Kasumi-1 (cell line): ENCODE measurements around the gene ABI3.
"Not testable (repeated sequence)": the region's sequence is repeated elsewhere in the genome, so short reads cannot be mapped to it uniquely, and the experiment has no call there.

Source experiments
- DNase-seq, 2 experiments: peaks; one replicate each; lab custom pipeline; 2025; lab: John Stamatoyannopoulos, UW

Gene ABI3, protein sequence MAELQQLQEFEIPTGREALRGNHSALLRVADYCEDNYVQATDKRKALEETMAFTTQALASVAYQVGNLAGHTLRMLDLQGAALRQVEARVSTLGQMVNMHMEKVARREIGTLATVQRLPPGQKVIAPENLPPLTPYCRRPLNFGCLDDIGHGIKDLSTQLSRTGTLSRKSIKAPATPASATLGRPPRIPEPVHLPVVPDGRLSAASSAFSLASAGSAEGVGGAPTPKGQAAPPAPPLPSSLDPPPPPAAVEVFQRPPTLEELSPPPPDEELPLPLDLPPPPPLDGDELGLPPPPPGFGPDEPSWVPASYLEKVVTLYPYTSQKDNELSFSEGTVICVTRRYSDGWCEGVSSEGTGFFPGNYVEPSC

DNA sequence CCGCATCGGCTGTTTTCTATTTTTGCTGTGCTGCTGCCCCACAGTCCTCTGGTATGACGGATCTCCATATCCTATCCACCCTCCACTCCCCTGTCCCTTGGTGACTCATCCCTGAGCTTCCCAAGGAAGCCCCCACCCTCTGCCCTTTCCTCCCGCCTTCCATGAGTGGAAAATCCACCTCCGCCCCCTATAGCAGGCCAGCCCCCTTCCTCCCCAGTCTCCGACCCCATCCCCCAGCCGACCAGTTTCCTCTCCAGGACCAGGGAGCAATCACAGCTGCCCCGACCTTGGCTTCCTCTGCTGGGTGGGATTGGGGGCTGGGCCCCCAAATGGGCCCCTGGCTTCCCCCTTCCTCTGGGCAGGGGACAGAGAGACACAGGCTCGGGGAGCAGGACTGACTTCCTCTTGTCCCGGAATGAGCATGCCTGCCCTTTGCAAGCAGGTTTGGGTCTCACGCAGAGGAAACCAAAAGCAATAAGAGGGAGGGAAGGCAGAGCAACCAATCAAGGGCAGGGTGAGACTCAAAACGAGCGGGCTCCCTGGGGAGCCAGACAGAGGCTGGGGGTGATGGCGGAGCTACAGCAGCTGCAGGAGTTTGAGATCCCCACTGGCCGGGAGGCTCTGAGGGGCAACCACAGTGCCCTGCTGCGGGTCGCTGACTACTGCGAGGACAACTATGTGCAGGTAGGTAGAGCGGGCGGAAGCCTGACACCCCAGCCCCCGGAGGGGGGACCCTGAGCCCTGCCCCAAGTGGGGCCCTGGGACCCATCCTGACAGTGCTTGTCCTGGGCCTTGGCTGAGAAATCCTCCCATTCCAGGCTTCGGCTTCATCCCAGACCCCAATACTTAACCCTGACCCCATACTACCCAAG is at the start of gene ABI3, which contains the start of gene GNGT2:
Gene ABI3, plus strand, starts transcription at position 550 of the 872 bp plus-strand sequence. Its CDS starts 18 bp downstream, at position 568.
Gene GNGT2, minus strand, starts transcription at position 417 of the 872 bp plus-strand sequence. CDS start 3,152 bp downstream, outside the sequence.
- peak; percentile 51 to 62 for DNase-seq

DNA sequence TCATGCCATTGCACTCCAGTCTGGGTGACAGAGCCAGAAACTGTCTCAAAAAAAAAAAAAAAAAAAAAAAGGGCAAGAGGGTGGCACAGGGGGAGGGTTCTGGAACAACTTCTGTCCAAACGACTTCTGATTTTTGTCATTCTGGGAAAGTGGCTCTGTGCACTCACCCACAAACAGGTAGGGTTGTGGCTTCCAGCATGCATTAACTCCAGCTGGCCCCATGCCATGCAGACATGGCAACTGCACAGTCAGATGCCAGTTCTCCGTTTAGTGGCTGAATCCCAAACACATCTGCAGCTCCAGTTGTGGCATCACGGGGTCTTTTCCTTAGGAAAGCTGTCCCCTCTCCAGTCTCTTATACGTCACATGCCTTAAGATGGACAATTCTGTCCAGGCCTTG is 47.6 kb upstream of the ABI3 start:
- no peak for DNase-seq

DNA sequence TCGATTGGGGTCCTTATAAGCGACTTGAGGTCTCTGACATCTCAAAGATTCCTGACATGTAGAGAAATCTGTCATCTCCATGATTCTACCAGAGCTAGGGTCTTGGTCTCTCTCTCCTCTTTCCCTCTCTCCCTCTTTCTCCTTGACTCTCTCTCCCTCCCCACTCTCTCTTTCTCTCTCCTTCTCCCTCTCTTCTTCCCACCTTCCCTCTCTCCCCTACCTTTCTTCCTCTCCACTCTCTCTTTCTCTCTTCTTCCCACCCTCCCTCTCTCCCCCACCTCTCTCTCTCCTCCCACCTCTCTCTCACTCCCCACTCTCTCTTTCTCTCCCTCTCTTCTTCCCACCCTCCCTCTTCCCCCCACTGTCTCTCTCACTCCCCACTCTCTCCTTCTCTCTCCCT is 45.4 kb upstream of the ABI3 start:
- DNase-seq: no peak

DNA sequence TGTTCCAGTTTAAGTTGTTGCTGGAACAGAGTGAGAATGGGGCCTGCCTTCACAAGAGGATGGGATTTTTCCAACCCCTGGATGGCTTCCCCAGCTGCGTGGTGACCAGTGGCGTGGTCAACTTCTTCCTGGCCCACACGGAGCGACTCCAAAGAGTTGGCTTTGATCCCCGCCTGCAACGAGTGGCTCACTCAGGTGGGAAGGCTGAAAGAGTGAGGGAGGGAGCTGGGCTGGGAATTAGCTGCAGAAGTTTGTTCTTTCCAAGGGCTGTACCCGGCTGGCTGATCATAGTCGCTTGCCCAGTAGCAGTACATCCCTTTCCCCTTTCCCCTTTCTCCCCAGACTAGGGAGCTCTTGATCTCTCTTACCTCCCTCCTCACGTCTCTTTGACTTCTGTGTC is 41.8 kb upstream of the ABI3 start:
- no peak for DNase-seq

DNA sequence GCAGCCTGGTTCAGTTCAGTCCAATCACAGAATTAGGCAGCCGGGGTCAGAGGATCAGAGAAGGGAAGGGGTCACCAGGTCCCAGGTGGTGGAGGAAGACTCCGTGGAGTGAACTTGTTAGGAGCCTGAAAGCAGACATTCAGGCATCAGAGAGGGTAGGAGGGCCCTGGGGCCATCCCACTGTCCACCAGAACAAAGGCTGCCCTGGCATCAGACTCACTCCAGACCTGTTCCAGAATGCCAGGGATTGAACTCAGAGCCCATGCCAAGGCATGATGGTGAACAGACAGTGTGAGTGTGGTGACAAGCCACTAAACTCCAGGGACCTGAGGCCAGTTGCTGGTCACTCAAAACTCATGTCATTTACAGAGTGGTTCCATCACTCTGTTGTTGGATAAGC is 40.3 kb upstream of the ABI3 start:
- DNase-seq: no peak

DNA sequence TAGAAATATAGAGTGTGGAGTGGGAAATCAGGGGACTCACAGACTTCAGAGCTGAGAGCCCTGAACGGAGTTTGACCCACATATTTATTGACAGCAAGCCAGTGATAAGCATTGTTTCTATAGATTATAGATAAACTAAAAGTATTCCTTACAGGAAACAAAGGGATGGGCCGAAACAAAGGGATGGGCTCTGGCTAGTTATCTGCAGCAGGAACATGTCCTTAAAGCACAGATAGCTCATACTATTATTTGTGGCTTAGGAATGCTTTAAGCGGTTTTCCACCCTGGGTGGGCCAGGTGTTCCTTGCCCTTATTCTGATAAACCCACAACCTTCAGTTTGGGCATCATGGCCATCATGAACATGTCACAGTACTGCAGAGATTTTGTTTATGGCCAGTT is 39.8 kb upstream of the ABI3 start:
- DNase-seq: not testable (repeated sequence)

DNA sequence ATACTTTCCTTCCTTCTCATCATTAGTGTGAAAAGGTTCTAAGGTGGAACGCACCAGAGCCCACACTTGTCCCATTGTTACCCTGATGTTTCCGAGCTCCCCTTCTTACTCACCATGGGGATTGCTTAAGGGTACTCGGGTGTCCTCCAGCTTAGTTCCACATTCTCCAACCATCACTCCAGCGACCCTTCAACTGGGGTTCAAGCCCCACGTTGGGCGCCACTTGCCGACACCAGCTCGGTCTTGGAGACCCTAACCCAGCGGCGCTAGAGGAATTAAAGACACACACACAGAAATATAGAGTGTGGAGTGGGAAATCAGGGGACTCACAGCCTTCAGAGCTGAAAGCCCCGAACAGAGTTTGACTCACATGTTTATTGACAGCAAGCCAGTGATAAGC is 34.5 kb upstream of the ABI3 start:
- DNase-seq: not testable (repeated sequence)

DNA sequence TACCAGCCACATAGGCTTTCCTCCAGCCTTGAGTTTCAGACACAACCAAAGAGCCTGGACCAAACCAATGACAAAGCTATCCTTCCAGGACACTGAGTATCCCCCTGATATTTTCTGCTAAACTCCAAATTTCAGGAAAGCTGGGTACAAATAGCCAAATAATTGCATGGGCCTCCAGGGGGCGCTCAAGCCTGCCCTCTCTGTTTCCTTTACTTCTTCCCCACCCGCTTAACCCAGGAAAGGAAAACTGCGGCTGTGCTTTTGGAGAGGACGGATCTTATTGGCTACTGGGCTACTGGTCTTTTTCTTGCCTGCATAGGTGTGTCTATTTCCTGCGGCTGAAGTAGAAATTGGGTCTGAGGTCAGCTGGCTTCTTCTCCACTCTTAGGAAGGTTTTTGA is 30.2 kb upstream of the ABI3 start:
- peak; percentile 70 to 80 for DNase-seq

DNA sequence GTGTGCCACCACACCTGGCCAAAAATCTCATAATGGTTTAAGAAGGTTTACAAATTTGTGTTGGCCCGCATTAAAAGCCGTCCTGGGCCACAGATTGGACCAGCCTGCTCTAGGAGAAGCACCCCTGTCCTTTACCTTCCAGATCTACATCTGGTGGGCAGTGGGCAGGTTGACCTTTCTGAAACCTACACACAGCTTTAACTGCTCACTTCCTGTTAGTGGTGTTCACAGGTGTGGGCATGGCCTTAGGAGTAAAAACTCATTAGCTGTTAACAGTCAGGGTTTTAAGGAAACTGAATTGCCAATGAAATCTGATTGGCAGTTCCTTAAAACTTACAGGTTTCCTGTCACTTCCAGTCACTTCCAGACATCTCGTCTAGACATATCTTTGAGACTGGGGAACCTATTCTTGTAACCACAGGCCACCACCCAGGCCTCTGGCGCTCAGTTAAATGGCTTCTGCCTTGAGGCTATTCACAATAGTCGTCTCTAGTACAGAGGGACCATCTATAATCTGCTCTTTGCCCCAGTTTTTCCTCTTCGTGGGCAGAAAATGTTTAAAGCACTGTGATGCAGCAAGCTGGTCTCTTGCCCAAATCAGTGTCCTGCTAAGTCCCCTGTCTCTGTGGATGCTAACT is 29.4 kb upstream of the ABI3 start:
- DNase-seq: no peak

DNA sequence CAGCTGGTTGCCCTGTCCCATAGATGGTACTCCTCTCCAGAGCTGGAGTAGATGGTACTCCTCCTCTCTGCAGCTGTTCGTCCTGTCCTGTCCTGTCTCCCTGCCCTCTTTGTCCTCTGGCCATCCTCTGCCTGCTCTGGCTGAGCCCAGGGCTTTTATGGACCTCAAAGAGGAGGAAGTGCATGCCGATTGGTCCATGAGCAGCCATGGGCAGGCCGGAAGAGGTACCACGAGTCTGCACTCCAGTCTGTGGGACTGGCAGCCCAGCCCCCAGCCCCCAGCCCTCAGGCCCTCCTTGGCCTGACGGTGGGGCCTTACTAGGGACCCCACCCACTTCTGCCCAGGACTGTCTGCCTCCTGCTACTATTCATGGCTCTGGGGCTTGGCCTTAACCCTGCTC is 27.2 kb upstream of the ABI3 start:
- DNase-seq: no peak

DNA sequence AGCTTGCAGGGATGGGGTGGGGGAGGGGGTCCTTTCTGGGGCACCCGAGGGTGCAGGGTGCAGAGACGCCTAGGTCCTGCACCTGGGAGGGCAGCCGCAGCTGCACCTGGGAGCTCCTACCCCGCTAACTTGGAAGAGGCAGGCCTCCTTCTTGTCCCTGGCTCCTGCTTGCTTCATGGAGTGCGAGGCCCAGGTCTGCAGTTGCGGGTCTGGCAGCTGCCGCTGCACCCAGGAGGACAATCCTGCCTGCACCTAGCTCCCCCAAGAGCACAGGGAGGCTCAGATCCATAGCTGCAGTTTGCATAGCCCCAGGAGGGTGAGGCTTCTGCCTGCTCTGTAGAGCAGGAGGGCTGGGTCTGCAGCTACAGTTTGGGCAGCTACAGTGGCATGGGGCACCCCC is 26.7 kb upstream of the ABI3 start:
- DNase-seq: no peak

DNA sequence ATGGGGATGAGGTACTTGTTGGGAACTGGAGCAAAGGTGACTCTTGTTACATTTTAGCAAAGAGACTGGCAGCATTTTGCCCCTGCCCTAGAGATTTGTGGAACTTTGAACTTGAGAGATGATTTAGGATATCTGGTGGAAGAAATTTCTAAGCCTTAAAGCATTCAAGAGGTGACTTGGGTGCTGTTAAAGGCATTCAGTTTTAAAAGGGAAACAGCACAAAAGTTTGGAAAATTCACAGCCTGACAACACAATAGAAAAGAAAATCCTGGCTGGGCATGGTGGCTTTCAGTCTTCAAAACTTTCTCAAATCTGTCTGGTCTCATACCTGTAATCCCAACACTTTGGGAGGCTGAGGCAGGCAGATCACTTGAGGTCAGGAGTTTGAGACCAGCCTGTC is 26.0 kb upstream of the ABI3 start:
- not testable (repeated sequence) for DNase-seq

DNA sequence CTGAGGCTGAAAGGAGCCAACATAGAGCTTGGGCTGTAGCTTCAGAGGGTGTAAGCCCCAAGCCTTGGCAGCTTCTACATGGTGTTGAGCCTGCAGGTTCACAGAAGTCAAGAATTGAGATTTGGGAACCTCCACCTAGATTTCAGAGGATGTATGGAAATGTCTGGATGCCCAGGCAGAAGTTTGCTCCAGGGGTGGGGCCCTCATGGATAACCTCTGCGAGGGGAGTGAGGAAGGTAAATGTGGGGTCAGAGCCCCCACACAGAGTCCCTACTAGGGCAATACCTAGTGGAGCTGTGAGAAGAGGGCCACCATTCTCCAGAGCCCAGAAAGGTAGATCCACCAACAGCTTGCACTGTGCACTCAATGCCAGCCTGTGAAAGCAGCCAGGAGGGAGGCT is 25.1 kb upstream of the ABI3 start:
- not testable (repeated sequence) for DNase-seq

DNA sequence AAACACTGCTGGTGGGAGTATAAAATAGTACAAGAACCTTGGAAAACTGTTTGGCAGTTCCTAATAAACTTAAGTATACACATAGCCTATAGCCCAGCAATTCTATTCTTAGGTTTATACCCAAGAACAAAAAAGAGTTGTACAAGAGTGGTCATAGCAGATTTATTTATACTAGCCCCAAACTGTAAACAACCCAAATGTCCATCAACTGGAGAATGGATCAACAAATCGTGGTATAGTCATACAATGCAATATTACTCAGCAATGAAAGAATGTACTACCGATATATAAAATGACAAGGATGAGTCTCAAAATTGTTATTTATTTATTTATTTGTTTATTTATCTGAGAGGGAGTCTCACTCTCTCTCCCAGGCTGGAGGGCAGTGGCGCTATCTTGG is 23.2 kb upstream of the ABI3 start:
- DNase-seq: no peak

DNA sequence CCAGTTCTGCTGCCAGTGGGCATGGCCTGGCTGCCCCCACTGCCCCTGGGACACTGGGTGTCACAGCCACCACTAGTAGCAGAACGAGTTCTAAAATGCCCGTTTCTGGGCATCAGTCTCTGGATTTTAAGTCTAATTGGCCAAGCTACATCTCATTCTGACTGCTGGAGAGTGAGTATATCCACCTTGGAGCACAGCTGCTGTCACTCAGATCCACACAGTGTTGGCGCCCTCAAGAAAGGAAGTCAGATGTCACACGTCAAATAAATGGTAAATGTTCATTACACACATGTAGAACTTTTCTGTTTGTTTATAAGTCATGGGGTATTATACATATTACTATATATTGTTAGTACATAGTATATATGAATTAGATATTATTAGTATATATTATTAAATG is 19.6 kb upstream of the ABI3 start:
- peak in 1 of 2 experiments; percentile 22 for DNase-seq

DNA sequence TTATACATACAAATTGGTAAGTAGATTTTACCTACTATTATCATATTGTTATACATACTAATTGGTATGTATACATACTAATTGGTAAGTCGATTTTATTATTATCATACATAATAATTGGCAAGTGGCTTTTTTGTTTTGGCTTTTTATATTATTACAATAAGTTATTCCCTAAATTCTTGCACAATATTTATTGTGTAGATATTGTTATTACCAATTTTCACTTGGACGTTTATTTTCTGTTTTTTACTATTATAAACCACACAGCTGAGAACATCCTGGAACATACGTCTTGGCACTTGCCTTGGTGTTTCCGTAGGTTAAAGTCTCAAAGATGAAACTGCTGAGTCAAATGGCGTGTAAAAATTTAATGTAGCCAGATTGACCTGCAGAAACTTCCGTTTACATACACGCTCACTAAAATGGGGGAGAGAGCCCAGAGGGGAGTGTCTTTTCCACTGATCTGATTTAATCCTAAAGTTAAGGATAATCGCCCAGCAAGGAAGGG is 19.0 kb upstream of the ABI3 start:
- DNase-seq: peak in 1 of 2 experiments; percentile 95

DNA sequence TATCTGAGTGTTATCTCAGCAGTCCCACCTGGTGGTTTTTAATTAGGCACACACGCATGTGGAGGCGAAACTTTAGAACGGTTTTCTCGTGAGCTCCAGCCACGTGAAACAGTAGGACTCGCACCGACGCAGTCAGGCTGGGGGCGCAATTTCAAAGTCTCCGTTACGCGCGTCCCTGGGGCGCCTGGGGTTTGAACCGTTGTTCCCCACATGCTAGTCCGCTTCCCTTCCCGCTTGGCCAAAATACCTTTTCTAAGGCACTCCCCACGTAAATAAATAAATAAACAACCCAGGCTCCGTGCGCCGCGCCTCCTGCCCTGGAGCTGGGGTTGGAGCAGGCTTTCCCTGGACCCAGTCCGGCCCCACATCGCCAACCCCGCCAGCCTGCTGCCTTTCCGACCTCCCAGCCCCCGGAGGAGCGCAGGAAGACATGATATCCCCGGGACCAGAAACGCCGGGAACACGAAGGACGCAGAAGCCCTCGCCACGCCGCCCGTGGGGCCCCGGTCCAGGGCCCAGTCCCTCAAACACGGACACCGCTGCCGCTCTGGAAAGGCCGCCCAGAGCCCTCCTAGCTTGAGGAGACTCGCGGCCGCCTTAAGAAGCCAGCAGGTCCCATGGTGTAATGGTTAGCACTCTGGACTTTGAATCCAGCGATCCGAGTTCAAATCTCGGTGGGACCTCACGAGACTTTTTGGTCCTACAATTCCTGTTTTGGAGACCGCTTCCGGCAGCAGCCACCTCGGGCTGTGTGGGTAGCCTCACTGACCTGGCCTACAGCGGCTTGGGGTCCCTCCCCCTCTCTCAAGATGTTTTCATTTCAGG is 18.4 kb upstream of the ABI3 start:
- DNase-seq: peak; percentile 90 to 95

DNA sequence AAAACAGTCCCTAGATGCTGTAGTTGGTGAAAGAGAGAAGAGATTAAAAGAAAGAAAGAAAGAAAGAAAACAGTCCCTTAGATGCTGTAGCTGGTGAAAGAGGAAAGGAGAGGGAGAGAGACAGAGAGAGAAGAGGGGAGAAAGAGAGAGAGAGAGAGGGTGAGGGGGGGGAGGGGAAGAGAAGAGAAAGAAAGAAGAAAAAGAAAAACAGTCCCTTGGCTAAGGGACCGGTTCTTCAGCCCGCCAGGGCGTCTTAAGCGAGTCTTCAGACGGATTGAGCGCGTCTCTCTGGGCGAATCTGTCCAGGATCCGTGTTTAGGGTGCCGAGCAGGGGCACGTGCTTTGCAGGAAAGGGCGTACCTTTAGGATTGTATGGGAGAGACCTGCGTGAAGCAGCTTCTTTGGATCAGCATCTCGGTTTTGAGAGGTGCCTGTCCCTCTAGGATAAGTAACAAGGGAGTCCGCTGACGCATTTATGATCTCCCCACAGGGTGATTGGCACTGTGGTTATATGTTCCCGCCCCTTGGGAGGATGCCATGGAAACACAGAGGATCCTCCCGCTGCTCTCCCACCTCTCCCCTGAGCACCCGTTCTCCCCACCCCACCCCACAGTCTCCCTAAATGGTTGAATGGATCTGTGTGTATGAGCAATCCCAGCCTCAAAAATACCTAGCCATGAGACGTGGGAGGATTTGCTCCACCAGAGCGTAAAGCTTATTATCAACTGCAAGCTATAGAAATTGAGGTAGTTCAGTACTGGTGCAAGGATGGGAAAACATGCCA is 16.8 kb upstream of the ABI3 start:
- peak; percentile 36 to 40 for DNase-seq

DNA sequence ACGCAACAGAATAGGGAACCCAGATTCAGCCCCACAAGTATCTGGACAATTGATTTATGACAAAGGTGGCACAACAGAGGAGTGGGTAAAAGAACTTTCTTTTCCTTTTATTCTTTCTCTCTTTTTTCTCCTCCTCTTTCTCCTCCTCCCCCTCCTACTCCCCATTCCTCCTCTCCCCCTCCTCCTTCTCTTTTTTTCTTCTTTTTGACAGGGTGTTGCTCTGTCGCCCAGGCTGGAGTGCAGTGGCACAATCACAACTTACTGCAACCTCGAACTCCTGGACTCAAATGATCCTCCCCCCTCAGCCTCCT is 16.3 kb upstream of the ABI3 start:
- no peak for DNase-seq

DNA sequence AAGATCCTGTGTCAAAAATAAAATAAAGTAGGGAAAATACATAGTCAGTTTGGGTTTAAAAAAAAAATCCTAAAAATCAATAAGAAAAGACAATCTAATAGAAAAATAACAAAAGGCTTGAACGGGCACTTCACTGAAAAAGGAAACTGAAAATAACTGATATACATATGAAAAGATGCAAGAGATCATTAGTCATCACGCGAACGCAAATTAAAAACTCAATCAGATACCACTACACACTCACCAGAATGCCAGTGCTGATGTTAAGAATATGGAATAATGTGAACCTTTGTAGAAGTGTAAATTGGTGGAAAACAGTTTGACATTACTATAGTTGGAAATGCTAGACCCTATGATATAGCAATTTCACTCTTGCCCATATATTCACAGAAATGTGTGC is 14.8 kb upstream of the ABI3 start:
- no peak for DNase-seq

DNA sequence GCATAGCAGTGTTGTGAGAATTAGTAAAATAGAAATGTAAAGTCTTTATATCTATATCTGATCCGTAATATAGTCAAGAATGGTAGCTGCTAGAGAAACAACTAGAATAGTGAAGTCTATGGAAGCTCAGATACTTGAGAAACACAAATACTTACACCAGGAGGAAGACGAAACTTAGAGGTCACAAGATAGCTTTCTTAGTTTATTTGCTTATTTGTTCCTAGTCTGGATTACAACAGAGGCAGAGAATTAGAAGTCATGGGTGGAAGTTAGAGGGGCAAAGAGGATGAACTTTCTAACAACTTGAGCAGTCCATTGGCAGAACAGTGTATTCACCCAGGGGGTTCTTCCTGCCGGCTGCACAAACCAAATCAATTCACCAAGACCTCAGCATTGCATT is 14.0 kb upstream of the ABI3 start:
- no peak for DNase-seq
